ENCODE data around the gene RNASE11.

DNA sequence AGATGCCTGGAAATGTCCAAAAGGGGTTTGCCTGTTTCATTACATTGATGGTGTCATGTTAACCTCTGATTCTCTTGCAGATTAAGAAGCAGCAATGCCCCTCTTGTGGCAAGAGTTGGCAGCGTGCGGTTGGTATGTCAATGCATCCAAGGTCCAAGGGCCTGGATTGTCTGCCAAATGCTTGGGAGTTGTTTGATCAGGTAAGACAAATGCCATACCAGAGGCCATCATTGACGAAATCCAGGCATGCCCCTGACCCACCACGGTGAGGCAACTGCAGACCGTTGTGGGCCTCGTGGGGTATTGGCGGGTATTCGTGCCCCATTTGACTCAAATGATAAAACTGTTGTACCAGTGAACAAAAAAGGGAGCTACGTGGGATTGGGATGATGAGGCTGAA is 14.8 kb upstream of the RNASE11 start:
- TF ChIP-seq, protein P1, sequence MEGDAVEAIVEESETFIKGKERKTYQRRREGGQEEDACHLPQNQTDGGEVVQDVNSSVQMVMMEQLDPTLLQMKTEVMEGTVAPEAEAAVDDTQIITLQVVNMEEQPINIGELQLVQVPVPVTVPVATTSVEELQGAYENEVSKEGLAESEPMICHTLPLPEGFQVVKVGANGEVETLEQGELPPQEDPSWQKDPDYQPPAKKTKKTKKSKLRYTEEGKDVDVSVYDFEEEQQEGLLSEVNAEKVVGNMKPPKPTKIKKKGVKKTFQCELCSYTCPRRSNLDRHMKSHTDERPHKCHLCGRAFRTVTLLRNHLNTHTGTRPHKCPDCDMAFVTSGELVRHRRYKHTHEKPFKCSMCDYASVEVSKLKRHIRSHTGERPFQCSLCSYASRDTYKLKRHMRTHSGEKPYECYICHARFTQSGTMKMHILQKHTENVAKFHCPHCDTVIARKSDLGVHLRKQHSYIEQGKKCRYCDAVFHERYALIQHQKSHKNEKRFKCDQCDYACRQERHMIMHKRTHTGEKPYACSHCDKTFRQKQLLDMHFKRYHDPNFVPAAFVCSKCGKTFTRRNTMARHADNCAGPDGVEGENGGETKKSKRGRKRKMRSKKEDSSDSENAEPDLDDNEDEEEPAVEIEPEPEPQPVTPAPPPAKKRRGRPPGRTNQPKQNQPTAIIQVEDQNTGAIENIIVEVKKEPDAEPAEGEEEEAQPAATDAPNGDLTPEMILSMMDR (IDR thresholded peaks at IDR 0.05; ENCODE audit: insufficient read depth, low read length) = no peak
- TF ChIP-seq POLR2AphosphoS5 (IDR thresholded peaks at IDR 0.05; ENCODE audit: low read depth) (no peak), GABPA (IDR thresholded peaks at IDR 0.05; ENCODE audit: low read depth) (no peak), SPI1 (IDR thresholded peaks at IDR 0.05; ENCODE audit: borderline replicate concordance, low read depth) (no peak)
- TF ChIP-seq, protein P2, sequence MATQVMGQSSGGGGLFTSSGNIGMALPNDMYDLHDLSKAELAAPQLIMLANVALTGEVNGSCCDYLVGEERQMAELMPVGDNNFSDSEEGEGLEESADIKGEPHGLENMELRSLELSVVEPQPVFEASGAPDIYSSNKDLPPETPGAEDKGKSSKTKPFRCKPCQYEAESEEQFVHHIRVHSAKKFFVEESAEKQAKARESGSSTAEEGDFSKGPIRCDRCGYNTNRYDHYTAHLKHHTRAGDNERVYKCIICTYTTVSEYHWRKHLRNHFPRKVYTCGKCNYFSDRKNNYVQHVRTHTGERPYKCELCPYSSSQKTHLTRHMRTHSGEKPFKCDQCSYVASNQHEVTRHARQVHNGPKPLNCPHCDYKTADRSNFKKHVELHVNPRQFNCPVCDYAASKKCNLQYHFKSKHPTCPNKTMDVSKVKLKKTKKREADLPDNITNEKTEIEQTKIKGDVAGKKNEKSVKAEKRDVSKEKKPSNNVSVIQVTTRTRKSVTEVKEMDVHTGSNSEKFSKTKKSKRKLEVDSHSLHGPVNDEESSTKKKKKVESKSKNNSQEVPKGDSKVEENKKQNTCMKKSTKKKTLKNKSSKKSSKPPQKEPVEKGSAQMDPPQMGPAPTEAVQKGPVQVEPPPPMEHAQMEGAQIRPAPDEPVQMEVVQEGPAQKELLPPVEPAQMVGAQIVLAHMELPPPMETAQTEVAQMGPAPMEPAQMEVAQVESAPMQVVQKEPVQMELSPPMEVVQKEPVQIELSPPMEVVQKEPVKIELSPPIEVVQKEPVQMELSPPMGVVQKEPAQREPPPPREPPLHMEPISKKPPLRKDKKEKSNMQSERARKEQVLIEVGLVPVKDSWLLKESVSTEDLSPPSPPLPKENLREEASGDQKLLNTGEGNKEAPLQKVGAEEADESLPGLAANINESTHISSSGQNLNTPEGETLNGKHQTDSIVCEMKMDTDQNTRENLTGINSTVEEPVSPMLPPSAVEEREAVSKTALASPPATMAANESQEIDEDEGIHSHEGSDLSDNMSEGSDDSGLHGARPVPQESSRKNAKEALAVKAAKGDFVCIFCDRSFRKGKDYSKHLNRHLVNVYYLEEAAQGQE (IDR thresholded peaks at IDR 0.05; ENCODE audit: insufficient replicate concordance, low read depth) = no peak

Data from HL-60 (cell line).